OCI-LY7 (cell line): ENCODE data around the gene LIN28A. TPM values are rescaled to one million over a fixed set of nuclear protein-coding genes. Genes with fewer than 3 reads are reported as not detected.

ENCODE experiments used
- BruUV-seq: library from RNA; stranded (reverse); fragments of 400-500 nt; replicated peaks from 2 replicates; lab custom pipeline; 2021; lab: Mats Ljungman, UMichigan
- CTCF ChIA-PET: fragments of 300-600 bp; sonication (Branson Sonifier 250); formaldehyde crosslinking; loops from one replicate; lab custom pipeline; 2022; ENCODE audit warnings: antibody characterized with exemption; ENCODE audit not compliant: unreplicated experiment; lab: Charles Lee
- POLR2A ChIA-PET: fragments of 300-600 bp; sonication (Branson Sonifier 250); formaldehyde crosslinking; loops from one replicate; lab custom pipeline; 2022; ENCODE audit warnings: antibody characterized with exemption; lab: Charles Lee
- DNase-seq: peaks from one replicate; pipeline ENCODE4 v3.0.0-alpha.2; 2015; ENCODE audit warnings: low spot score
- H2AFZ ChIP-seq: fragments of 200-600 bp; sonication (generic), shearing (Covaris generic); 2 replicates; pipeline ENCODE4 v1.6.1; 2014; ENCODE audit warnings: mild to moderate bottlenecking, antibody characterized with exemption, low read length, moderate library complexity
- H3K27ac ChIP-seq: fragments of 200-600 bp; sonication (generic); 2 replicates; pipeline ENCODE4 v1.5.1; 2014; ENCODE audit warnings: mixed run types, low read depth, mild to moderate bottlenecking, moderate library complexity, low read length, inconsistent platforms; ENCODE audit not compliant: poor library complexity, severe bottlenecking
- H3K36me3 ChIP-seq: fragments of 200-600 bp; sonication (generic); 2 replicates; pipeline ENCODE4 v1.6.1; 2014; ENCODE audit warnings: mild to moderate bottlenecking, antibody characterized with exemption, low read length, moderate library complexity, mixed read lengths; ENCODE audit not compliant: insufficient read depth
- H3K4me1 ChIP-seq: fragments of 200-600 bp; sonication (generic); 2 replicates; pipeline ENCODE4 v1.5.1; 2014; ENCODE audit warnings: mild to moderate bottlenecking, low read length; ENCODE audit not compliant: insufficient read depth, poor library complexity, severe bottlenecking
- H3K4me2 ChIP-seq: fragments of 200-600 bp; sonication (generic); 2 replicates; pipeline ENCODE4 v1.6.1; 2014; ENCODE audit warnings: mild to moderate bottlenecking, low read length
- H3K4me3 ChIP-seq: fragments of 200-600 bp; sonication (generic); 2 replicates; pipeline ENCODE4 v1.5.1; 2014; ENCODE audit warnings: mild to moderate bottlenecking, low read depth, low read length; ENCODE audit not compliant: poor library complexity, severe bottlenecking
- H3K79me2 ChIP-seq: fragments of 200-600 bp; sonication (generic); 2 replicates; pipeline ENCODE4 v1.6.1; 2016; ENCODE audit warnings: low read depth, mild to moderate bottlenecking, low read length, moderate library complexity, mixed read lengths; ENCODE audit not compliant: insufficient read depth
- H3K9me2 ChIP-seq: fragments of 200-600 bp; sonication (generic); 2 replicates; pipeline ENCODE4 v1.6.1; 2016; ENCODE audit warnings: mild to moderate bottlenecking, low read length, mixed read lengths; ENCODE audit not compliant: insufficient read depth
- H3K9me3 ChIP-seq: fragments of 200-600 bp; sonication (generic); 2 replicates; pipeline ENCODE4 v1.6.1; 2014; ENCODE audit warnings: mild to moderate bottlenecking, mixed run types, low read length, mixed read lengths
- H4K20me1 ChIP-seq: fragments of 200-600 bp; sonication (generic); 2 replicates; pipeline ENCODE4 v1.6.1; 2014; ENCODE audit warnings: mild to moderate bottlenecking, antibody characterized with exemption, low read length, moderate library complexity, mixed read lengths; ENCODE audit not compliant: insufficient read depth
- CTCF ChIP-seq: fragments of 200-600 bp; sonication (generic); conservative IDR thresholded peaks from 2 replicates; pipeline ENCODE4 v1.5.1; 2014; ENCODE audit warnings: mild to moderate bottlenecking, antibody characterized with exemption, low read length, moderate library complexity, mixed read lengths
- EZH2phosphoT487 ChIP-seq: fragments of 200-600 bp; sonication (generic); IDR thresholded peaks from 2 replicates; pipeline ENCODE4 v1.6.1; 2018; ENCODE audit warnings: low read depth, borderline replicate concordance, mild to moderate bottlenecking, mixed run types, antibody characterized with exemption, low read length, moderate library complexity, mixed read lengths
- intact Hi-C: fragments of 100-400 bp; cut with micrococcal nuclease; formaldehyde crosslinking; loops from one replicate; pipeline ENCODE4 v1.10.0; 2022; ENCODE audit not compliant: unreplicated experiment
- total RNA-seq, 2 experiments: library from RNA; depleted of rRNA in 1 of 2; stranded (reverse); fragments of >200 nt in 1 of 2; shearing (Covaris generic) in 1 of 2; gene quantifications; 2 replicates each; pipeline ENCODE4 v1.2.3, GENCODE V29; 2014 to 2022

LIN28A gene
- total RNA-seq, 2 experiments from 2014 or later, result not detected

DNA sequence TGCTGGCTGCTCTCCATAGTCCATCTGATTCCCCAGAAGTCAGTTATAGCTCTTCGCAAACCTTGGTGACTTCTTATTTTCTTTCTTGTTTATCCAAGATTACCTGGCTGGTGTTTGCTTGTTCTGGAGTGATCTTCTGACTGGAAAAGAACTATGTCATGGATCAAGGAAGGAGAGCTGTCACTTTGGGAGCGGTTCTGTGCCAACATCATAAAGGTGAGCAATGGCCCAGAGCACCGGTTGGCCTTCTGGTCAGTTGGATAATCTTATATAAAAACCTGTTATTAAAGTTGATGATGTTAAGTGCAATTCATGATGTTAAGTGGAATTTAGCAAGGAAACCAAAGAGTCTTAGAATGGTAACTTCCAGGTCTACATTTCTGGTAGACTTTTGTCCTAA, 22.2 kb downstream of the LIN28A start:
- Histone ChIP-seq H2AFZ (peak overlapping the region; percentile 80; the same call in 1 of the 2 replicates), H3K4me2 (peak overlapping the region; percentile 90), H3K9me2 (no peaks in the 10 kb centered on the region), H3K79me2 (peaks cover 27% of the 10 kb centered on the region), H4K20me1 (no peaks in the 10 kb centered on the region), H3K4me3 (peak overlapping the region; percentile 89), H3K9me3 (no peaks in the 10 kb centered on the region), H3K4me1 (peaks cover 33% of the 10 kb centered on the region), H3K36me3 (peaks cover 28% of the 10 kb centered on the region), H3K27ac (peak overlapping the region; percentile 38)
- DNase-seq, result no peak
- CTCF ChIA-PET, result no interaction called here
- no TSS peak for BruUV-seq
- intact Hi-C loops, result loop anchor here (2.0 kb wide), 1 partner anchor 38 kb away; no protein-coding TSS in a partner anchor
- TF ChIP-seq CTCF (no peak), EZH2phosphoT487 (no peak)
- POLR2A ChIA-PET, result interaction anchor here (0.7 to 1.4 kb wide), 5 partner anchors 12 to 199 kb away, joined by 3 to 4 read pairs (median 3); partner anchors contain the start of gene CEP85

- Histone ChIP-seq H3K4me3 (no peak overlapping the region), H3K79me2 (peaks cover 27% of the 10 kb centered on the region), H3K9me3 (no peaks in the 10 kb centered on the region), H2AFZ (no peak overlapping the region), H3K36me3 (peaks cover 43% of the 10 kb centered on the region), H3K4me2 (peak overlapping the region; percentile 90; the same call in 1 of the 2 replicates), H3K9me2 (no peaks in the 10 kb centered on the region), H3K4me1 (peaks cover 33% of the 10 kb centered on the region), H3K27ac (no peak overlapping the region), H4K20me1 (no peaks in the 10 kb centered on the region)
- TSS peak; percentile 41 for BruUV-seq
- intact Hi-C loops, result no loop called here
- ChIA-PET POLR2A (interaction anchor here (0.6 to 1.4 kb wide), 2 partner anchors 19 to 163 kb away, joined by 3 to 4 read pairs; no protein-coding TSS in a partner anchor), CTCF (no interaction called here)
- TF ChIP-seq CTCF, result no peak
- TF ChIP-seq EZH2phosphoT487, result no peak
- no peak for DNase-seq
Observed at GRCh38 chr1:26434161-26434752, 23.6 kb downstream of the LIN28A start.

DNA sequence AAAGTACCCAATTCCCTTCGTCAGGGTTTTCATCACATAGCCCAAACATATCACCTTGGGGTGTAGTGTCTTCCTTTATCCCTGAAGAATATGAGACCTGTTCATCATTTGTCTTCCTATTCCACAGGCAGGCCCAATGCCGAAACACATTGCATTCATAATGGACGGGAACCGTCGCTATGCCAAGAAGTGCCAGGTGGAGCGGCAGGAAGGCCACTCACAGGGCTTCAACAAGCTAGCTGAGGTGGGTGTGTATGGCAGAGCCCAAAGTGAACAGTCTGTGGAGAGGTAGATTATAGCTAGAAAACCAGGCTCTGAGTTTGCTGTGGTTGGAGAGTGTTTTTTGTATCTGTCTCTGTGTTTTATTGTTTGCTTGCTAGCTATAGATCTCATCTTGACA, 27.4 kb downstream of the LIN28A start:
- ChIA-PET POLR2A (interaction anchor here (0.6 kb wide), 1 partner anchor 440 kb away, joined by 3 read pairs; the partner anchor contains the start of gene PAFAH2), CTCF (no interaction called here)
- intact Hi-C loops, result no loop called here
- Histone ChIP-seq H3K9me3 (no peaks in the 10 kb centered on the region), H3K79me2 (peaks cover 12% of the 10 kb centered on the region), H3K4me3 (no peak overlapping the region), H3K9me2 (no peaks in the 10 kb centered on the region), H3K4me2 (no peak overlapping the region), H3K4me1 (peaks cover 13% of the 10 kb centered on the region), H4K20me1 (no peaks in the 10 kb centered on the region; the same call in 1 of the 2 replicates), H3K36me3 (peaks cover 80% of the 10 kb centered on the region), H3K27ac (no peak overlapping the region), H2AFZ (no peak overlapping the region)
- DNase-seq, result no peak
- BruUV-seq, result no TSS peak
- no peak for TF ChIP-seq EZH2phosphoT487
- TF ChIP-seq CTCF, result no peak
